Measurements from ENCODE around the gene OR10G7.

The OR10G7 gene, protein sequence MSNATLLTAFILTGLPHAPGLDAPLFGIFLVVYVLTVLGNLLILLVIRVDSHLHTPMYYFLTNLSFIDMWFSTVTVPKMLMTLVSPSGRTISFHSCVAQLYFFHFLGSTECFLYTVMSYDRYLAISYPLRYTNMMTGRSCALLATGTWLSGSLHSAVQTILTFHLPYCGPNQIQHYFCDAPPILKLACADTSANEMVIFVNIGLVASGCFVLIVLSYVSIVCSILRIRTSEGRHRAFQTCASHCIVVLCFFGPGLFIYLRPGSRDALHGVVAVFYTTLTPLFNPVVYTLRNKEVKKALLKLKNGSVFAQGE

DNA sequence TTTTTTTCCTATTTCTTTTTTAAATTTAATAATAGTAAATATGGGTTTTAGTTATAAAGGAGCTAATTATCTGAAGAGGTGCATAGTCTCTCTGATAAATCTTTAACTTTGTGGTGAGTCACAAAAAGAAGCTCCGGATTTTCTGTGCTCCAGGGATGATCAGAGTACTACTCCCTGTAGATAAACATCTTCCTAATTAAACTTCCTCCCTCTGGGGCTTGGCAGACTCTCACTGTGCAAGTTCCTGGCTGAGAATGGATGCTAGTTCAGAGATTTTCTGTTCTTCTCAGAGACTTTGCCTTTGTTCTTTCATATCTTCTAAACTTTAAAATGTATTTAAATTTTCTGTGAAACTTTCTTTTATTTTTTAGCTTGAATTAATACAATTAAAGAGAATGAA, at the start of gene OR10G7:
TSS of gene OR10G7 (minus strand) at position 72 of the 400 bp plus-strand sequence. CDS start 2,324 bp downstream, outside the sequence.
- in situ Hi-C loops (cut with MboI; ENCODE audit: low pct_unique_long_range_greater_than_20kb, low sequenced_read_pairs) = no loop called here
- no peak for DNase-seq

DNA sequence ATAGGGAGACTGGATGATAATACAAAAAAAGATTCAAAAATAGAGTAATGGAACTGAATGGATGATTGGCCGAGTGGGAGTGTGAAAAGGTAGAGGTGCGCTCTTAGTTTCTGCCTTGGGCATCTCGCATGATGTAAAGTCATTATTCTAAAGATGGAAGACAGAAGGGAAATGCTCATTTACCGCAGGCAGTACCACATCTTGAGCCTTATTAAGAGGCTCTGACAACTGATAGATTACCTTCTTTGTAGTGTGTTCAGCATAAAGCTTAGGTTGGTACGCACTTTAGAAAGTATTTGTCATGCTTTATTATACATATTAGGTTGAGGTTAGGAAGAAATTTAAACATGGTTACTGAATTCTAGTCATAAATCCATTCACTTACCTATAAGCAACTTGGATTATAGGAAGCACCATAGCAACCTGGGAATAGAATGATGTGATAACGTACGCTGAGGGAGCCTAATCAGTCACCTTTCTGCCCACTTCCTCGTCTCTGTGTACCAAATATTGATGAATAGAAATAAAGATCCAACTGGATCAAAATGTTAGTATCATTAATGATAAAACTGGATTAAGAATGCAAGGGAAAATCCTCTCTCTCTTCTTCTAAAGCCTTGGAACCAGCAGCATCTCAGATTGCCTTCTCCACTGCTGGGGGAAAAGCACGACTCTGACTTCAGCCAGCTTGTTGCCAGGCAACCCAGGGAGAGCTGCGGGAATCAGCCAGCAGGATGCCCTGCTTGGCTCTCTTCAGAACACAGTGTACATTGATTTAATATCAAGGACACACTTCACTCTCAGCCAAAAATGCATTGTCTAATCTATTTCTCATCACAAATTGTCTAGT, 45.1 kb upstream of the OR10G7 start:
- no peak for DNase-seq
- in situ Hi-C loops (cut with MboI; ENCODE audit: low pct_unique_long_range_greater_than_20kb, low sequenced_read_pairs) = no loop called here

DNA sequence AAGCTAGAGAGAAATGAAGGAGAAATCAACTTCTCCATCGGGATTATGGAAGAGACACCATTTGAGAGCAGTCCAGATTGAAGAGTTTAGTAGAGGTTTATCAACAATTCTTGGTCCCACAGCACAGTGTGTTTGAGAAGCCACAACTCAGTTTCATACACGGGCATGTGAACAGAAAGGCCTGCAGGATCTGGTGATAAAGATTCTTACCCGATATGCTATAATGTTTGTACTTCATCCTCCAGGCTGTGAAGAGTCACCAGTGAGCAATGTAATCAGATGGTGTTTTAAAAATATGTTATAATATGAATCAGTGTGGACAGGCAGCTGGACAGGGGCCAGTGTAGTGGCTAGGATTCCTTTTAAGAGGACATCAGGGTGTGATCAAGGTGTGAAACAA, 44.5 kb upstream of the OR10G7 start:
- DNase-seq = no peak
- in situ Hi-C loops (cut with MboI; ENCODE audit: low pct_unique_long_range_greater_than_20kb, low sequenced_read_pairs) = no loop called here

DNA sequence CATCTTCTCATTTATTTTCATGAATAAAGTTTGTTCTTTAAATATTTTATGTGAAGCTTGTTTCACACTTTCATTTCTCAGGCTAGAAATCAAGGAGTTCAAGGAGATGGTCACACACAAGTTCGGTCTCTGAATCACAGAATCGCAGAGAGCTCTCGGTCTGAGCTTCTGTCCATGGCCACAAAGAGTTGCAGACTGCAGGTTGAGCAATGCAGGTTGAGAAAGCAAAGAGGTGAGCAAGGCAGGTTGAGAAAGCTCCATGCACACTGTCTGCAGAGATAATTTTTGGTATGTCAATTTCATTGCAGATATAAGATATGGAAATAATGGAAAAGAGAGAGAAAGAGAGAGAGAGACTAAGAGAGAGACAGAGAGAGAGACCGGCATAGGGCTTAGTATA, 41.2 kb upstream of the OR10G7 start:
- DNase-seq = no peak
- in situ Hi-C loops (cut with MboI; ENCODE audit: low pct_unique_long_range_greater_than_20kb, low sequenced_read_pairs) = no loop called here

DNA sequence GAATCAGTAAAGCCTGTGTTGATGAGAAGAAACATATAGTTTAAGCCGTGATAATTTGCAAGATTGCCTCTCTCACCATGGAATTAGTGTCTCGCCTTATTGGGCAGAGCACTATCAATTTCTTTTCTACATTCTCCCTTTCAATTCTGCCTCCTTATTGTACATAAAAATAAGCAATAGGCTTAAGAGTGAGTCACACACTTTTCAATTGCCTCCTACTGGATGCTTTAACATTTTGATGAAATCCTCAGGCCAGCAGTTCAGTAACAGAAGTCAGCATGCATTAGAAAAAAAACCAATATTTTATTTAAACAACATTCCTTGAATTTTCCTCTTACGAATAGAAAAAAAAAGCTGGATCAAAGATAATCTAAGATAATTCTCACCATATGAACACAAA, 40.4 kb upstream of the OR10G7 start:
- in situ Hi-C loops (cut with MboI; ENCODE audit: low pct_unique_long_range_greater_than_20kb, low sequenced_read_pairs) = no loop called here
- no peak for DNase-seq

DNA sequence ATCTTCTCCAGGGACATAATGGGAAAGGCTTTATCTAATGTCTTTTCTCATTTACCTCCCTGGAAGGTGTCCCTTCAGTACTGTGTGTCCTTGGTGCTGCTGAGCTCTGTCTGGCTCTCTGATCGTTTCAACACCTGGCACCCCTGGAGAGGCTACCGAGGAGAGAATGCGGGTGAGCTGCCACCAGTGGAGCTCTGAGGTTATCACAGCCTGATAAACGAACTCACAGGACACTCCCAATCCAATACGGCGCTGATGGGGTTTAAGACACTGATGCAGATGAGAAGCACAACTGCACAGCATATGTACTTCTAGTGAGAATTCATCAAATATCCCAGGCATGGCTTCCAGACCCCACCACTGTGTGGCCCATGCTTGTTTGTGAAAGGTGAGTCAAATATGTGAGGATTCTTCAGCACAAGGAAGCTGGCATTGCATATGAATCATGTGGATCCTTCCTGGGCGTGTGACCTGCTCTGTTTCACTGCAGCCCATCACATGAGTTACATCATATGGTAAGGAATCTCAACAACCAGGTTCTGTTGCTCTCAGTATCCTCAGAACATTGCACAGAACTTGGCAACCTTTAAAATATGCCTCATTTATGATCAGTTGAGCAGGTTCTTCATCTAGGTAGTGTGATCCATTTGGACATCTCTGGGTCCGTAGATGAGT, 39.3 kb upstream of the OR10G7 start:
- DNase-seq = no peak
- in situ Hi-C loops (cut with MboI; ENCODE audit: low pct_unique_long_range_greater_than_20kb, low sequenced_read_pairs) = no loop called here

DNA sequence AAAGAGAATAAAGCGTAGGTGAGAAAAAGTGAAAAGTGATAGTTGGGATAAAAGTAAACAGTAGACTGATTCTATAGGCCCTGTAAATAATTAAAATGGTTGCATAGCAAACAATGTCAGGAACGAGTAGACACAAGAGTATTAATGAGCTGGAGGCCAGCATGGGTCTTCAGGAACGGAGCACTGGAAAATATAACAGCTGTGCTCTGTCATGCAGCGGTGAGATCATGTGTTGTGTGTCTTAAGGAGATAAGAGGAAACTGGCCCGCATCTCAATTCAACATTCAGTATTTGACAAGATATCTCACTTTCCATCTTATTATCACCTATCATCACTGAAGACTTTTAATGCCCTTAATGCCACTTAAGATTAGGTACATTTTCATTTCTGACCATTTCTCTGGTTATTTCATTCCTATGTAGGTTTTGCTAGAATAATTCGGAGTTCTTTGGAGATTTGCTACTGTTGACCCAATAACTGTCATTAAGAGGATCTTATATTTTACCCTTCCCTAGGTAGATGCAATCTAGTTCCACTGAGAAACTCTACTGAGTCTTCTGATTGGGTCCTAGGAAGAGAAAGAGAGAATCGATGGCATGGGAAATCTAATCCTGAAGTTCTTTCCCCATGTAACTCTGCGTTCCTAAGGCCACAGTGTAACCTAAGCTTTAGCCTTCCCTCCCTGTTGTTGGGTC, 38.7 kb upstream of the OR10G7 start:
- in situ Hi-C loops (cut with MboI; ENCODE audit: low pct_unique_long_range_greater_than_20kb, low sequenced_read_pairs) = no loop called here
- DNase-seq = no peak

DNA sequence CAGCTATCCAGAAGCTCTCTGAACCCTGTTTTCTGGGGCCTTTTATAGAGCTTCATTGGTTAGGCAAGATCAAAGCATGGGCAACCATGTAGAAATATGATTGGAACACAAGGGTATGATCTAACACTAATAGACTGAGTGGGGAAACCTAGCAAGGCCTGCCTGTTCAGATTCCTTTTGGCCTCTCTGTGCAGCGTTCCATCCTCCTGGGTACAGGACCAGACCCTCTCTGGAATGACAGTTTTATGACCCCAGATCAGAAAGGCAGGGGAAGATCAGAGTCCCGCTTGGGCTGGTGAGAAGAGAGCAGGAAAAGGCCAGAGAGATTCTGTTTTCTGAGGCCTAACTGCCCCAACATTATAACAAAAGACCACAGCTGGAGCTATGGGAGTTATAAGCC, 37.5 kb upstream of the OR10G7 start:
- no peak for DNase-seq
- in situ Hi-C loops (cut with MboI; ENCODE audit: low pct_unique_long_range_greater_than_20kb, low sequenced_read_pairs) = no loop called here

DNA sequence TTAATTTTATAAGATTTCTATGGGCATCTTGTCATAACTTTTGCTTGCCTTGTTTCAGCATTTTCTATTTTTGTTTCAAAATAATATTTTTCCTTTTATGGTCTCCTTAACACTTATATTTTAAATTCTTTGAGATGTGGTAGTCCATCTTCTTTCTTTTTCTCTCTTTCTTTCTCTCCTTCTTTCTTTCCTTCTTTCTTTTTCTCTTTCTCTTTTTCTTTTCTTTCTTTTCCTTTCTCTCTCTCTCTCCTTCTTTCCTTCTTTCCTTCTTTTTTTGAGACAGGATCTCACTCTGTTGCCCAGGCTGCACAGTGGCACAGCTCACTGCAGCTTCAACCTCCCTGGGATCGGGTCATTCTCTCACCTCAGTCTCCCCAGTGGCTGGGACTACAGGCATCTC, 36.1 kb upstream of the OR10G7 start:
- no peak for DNase-seq
- in situ Hi-C loops (cut with MboI; ENCODE audit: low pct_unique_long_range_greater_than_20kb, low sequenced_read_pairs) = no loop called here

DNA sequence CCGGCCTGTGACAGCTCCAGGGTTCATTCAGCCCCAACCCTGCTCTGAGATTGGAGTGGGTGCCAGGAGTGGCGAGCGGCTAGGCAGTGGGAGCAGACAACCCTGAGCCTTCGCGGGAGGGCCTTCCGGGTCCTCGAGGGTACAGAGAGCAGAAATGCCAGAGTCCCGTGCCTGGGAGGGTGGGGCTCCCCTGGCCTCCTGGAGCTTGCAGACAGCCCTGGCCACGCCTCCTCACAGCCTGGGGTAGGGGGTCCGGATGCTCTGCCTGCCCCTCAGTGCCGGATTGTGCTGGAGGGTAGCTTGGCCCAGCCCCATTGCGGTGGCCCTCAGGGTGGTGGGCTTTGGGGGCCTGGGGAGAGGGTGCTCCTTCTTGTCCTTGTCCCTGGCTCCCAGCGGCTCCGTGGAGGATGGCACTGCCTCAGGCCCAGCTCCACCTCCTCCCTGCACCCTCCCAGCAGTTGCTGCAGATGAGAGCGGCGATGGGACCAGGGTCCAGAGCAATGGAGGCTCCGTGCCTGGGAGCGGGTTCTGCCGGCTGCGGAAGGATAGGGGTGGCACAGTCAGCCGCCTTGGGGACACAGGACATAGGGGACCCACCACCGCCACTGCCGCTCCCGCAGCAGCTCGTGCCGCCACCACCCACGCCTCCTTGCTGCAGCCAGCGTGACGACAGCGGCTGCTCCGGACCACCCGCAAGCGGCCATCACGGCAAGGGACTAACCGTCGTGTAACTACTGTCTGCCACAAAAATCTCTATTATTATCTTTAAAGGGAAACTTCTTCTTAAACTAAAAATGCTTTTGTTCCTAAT, 34.9 kb upstream of the OR10G7 start:
- no peak for DNase-seq
- in situ Hi-C loops (cut with MboI; ENCODE audit: low pct_unique_long_range_greater_than_20kb, low sequenced_read_pairs) = no loop called here

DNA sequence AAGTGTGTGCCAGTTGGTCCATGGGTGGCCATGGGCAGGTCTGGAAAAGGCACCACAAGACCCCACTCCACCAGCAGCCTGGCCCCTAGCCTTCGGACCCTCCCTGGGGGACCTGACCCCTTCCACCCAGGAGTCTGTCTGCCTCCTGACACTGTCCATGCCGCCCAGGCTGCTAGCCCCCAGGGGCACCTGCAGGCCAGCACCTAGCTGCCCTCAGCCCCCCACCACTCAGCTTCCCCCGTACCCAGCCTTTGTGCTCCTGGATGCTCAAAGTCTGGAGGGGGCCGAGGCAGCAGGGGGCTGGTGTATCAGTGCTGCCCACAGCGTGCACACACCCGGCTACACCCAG, 34.3 kb upstream of the OR10G7 start:
- in situ Hi-C loops (cut with MboI; ENCODE audit: low pct_unique_long_range_greater_than_20kb, low sequenced_read_pairs) = no loop called here
- no peak for DNase-seq

DNA sequence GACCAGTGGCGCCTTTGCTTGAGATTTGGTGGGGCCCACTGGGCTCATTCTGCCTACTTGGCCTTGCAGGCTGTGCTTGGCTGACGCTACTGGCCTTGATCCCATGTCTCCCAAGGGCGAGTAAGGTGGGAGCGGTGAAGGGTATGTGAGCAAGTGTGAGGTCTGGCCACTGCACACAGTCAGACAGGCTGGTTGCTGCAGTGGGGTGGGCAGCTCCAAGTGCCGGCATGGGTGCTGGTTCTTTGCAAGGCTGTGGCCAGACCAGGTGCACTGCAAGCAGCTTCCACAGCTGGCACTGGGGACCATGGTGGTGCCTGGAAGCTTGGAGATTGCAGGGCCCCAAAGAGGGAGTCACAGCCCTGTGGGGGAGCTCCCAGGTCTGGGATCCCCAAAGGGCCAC, 33.4 kb upstream of the OR10G7 start:
- in situ Hi-C loops (cut with MboI; ENCODE audit: low pct_unique_long_range_greater_than_20kb, low sequenced_read_pairs) = no loop called here
- DNase-seq = no peak

DNA sequence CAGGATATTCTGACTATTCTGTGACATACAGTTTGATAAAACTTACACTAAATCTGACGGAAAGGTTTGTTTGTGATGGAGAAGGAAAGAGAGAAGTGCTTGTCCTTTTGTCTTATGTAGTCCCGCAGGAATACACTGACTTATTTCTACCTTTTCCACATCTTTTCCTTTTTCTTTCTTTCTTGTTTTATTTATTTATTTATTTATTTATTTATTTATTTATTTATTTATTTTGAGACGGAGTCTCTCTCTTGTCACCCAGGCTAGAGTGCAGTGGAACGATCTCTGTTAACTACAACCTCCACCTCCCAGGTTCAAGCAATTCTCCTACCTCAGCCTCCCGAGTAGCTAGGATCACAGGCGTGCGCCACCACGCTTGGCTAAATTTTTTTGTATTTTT, 31.0 kb upstream of the OR10G7 start:
- DNase-seq = no peak
- in situ Hi-C loops (cut with MboI; ENCODE audit: low pct_unique_long_range_greater_than_20kb, low sequenced_read_pairs) = no loop called here

DNA sequence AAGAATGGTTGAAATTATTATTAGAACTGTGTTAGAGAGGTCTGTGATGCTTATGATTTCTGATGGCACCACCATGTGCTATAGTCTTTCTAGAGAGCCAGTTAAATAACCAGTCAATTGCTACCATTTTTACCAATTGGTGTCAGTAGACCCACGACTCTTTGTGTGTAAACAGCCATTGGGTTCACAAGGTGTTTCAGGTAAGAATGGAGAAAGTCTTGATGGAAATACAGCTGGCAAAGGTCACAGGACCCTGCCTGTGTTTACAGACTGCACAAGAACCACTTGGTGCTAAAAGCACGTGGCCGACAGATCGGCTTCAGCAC, 30.5 kb upstream of the OR10G7 start:
- in situ Hi-C loops (cut with MboI; ENCODE audit: low pct_unique_long_range_greater_than_20kb, low sequenced_read_pairs) = no loop called here
- no peak for DNase-seq

DNA sequence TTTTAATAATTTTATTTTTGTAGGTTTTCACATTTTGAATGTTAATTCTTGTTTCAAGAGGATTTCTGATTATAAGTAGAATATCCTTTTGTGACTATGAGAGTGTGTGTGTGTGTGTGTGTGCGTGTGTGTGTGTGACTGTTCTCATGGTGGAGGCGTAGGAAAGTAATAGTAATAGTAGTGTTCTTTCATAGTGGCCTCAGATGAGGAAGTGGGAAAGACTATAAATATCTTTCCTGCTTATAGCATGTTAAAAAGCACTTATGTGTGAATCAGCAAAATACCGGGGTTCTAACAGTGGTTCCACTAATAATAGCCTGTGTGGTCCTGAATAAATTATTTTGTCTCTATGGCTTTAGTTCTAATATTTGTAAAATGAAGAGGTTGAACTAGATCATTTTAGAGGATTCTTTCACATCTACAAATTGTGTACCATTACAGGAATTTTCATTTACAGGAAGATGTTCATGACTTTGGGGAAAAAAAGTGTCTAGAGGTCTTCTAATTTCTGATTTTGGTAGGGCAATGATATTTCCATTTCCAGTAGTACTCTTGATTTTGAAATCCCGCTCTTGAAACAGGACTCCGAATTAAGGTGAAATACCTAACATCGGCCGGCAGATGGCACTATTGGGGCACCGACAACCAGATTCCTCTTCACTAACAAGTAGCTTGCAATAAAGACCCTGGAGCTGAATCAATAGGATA, 29.9 kb upstream of the OR10G7 start:
- in situ Hi-C loops (cut with MboI; ENCODE audit: low pct_unique_long_range_greater_than_20kb, low sequenced_read_pairs) = no loop called here
- DNase-seq = peak; percentile 81

DNA sequence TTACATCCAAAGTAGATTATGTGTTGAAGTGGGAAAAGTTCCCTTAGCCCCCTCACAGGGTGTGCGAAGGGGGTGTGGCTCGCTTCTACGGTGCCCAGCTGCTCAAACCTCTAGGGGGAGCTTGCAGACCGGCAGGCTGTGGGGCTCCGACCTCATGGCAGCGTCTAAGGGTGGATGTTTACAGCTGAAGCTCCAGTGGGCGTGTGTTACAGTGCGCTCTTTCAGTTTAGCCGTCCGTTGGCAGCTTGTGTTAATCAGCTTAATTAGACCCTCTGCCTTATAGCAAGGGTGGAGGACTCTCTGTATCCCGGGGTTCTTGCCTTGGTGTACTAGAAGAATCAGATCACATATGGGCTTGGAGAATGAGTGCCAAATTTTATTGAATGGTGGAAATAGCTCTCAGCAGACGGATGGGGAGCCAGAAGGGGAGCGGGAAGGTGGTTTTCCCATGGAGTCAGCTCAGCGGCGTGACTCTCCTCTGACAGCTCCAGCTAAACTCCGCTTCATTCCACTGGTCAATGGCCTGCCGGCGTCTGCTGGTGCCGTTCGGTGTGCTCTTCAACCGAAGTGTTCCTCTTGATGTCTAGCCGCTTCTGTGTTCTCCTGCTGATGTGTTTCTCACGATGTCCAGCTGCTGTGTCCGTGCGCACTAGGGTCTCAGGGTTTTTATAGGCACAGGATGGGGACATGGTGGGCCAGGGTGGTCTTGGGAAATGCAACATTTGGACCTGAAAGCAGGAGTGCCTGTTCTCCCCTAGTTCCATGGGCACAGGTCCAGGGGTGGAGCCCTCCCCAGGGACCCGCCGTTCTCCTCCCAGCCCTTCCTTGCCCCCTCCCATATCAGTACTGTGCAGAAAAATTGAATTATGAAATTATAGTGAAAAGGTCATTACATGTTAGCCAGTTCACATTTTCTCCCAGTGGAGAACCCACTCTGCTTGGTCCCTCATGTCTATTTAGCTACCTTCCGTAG, 28.6 kb upstream of the OR10G7 start:
- peak; percentile 63 for DNase-seq
- in situ Hi-C loops (cut with MboI; ENCODE audit: low pct_unique_long_range_greater_than_20kb, low sequenced_read_pairs) = no loop called here

DNA sequence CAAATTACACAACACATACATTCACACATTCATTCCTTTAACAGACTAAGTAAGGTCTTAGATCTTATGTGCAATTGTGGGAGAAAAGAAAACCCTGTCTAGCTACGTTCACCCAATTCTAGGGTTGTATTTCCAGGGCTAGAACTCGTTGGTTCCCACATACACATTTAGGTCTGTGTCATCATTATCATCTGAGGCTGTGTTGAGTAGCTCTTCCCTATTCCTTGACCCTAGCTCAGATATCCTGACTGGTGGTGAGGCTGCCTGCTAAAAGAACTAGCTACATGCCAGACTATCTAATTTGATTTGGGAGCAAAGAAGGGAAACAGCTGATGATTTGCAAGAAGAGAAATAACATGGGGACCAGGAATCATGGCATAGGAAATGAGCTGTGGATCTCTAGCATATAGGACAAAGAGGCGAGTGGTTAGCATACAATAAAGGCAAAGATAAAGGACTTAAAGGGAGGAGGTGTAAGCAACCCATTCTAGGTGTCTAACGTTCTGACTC, 27.5 kb upstream of the OR10G7 start:
- no peak for DNase-seq
- in situ Hi-C loops (cut with MboI; ENCODE audit: low pct_unique_long_range_greater_than_20kb, low sequenced_read_pairs) = no loop called here

Data from KBM-7 (cell line).